Thymus (tissue), 11 donors: Measurements from ENCODE around the gene HOXA6. TPM values are rescaled to one million over a fixed set of nuclear protein-coding genes. Genes with fewer than 3 reads are reported as not detected.

Source experiments
- DNase-seq, 9 donors: peaks; one replicate each; pipeline ENCODE4 v3.0.0-alpha.2; 2013; ENCODE audit warnings: low spot score in 9 of 9, low read depth in 6 of 9, missing footprints in 1 of 9
- H3K27ac ChIP-seq, 2 donors: one replicate each; pipeline ENCODE4 v1.5.1; 2013; ENCODE audit warnings: control low read depth in 1 of 2, low read depth in 1 of 2, low read length in 1 of 2, mild to moderate bottlenecking in 1 of 2, moderate library complexity in 1 of 2
- H3K27me3 ChIP-seq, 2 donors: one replicate each; pipeline ENCODE4 v1.5.1; 2013; ENCODE audit warnings: low read length in 1 of 2; ENCODE audit not compliant: control insufficient read depth in 2 of 2, insufficient read depth in 1 of 2
- H3K36me3 ChIP-seq, 2 donors: one replicate each; pipeline ENCODE4 v1.5.1; 2013; ENCODE audit warnings: low read length in 1 of 2, mild to moderate bottlenecking in 1 of 2, moderate library complexity in 1 of 2; ENCODE audit not compliant: control insufficient read depth in 2 of 2, insufficient read depth in 2 of 2
- H3K4me1 ChIP-seq, 2 donors: one replicate each; pipeline ENCODE4 v1.5.1; 2013; ENCODE audit warnings: low read length in 2 of 2; ENCODE audit not compliant: control insufficient read depth in 2 of 2, insufficient read depth in 2 of 2
- H3K4me3 ChIP-seq, 2 donors: one replicate each; pipeline ENCODE4 v1.5.1; 2013; ENCODE audit warnings: low read length in 2 of 2, control low read depth in 1 of 2, mild to moderate bottlenecking in 1 of 2
- H3K9me3 ChIP-seq, 2 donors: one replicate each; pipeline ENCODE4 v1.5.1; 2013; ENCODE audit warnings: low read length in 1 of 2, mild to moderate bottlenecking in 1 of 2; ENCODE audit not compliant: control insufficient read depth in 2 of 2, insufficient read depth in 1 of 2
- WGBS: extraction: QIAGEN DNeasy Blood & Tissue Kit; methylation state at CpG from one replicate; pipeline ENCODE4 v1.1.7; 2013; 5-methylcytosine and 5-hydroxymethylcytosine counted together
- polyA plus RNA-seq: library from polyadenylated mRNA; stranded (reverse); fragments of 200-250 nt; gene quantifications from one replicate; pipeline ENCODE4 v1.2.3, GENCODE V29; 2013
- total RNA-seq: library from RNA; stranded (reverse); fragments of 120-200 nt; gene quantifications from one replicate; pipeline ENCODE4 v1.2.4, GENCODE V29; 2013
- donor health status: healthy.

The HOXA6 gene
- total and polyA plus RNA-seq, 2 donors = 0.09 to 0.33 TPM

DNA sequence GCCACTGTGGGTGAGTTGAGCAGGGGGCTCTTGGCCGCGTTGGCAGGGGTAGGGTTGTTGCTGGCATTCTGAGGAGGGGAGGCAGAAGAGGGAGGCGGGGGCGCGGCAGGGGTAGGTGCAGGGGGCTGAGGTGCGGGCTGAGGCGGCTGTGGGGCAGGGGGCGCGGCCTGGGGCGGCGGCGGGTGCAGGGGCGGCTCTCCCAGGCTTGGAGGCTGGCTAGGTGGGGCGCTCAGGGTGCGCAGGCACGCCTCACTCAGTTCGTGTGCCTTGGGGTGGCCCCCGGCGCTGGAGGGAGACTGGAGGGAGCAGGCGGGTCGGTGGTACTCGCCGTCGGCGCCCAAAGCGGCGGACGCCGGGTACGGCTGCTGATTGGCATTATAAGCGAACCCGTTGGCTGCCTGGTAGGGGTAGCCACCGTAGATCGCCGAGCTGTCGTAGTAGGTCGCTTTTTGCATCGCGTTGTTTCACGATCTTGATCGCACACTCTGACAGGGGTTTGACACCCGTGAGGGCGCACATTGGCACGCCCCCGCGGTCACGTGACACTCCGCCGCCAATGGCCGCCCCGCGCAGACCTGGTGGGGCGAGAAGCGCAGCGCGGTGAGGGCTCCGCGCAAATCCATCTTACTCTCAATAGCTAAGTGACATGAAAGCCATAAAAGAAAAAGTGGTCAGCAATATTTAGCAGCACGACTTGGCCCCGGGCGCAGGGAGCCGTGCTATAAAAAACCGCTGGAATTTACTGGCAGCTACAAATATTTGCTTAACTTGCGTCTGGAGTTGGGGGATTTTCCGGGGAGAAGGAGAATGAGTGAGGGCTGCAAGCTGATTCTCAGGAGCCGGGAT lies 37.2 kb downstream of the HOXA6 start:
- 95% methylated on average over 66 of the region's 66 CpGs for WGBS
- H3K27me3 ChIP-seq = peaks cover 4 to 80% of the 10 kb centered on the region in 2 donors
- peaks cover 0 to 8% of the 10 kb centered on the region in 2 donors for H3K4me1 ChIP-seq
- H3K9me3 ChIP-seq = no peaks in the 10 kb centered on the region
- no peaks in the 10 kb centered on the region for H3K36me3 ChIP-seq
- no peak for DNase-seq
- peak overlapping the region; percentile 61 to 70 for H3K27ac ChIP-seq
- H3K4me3 ChIP-seq = no peak overlapping the region

DNA sequence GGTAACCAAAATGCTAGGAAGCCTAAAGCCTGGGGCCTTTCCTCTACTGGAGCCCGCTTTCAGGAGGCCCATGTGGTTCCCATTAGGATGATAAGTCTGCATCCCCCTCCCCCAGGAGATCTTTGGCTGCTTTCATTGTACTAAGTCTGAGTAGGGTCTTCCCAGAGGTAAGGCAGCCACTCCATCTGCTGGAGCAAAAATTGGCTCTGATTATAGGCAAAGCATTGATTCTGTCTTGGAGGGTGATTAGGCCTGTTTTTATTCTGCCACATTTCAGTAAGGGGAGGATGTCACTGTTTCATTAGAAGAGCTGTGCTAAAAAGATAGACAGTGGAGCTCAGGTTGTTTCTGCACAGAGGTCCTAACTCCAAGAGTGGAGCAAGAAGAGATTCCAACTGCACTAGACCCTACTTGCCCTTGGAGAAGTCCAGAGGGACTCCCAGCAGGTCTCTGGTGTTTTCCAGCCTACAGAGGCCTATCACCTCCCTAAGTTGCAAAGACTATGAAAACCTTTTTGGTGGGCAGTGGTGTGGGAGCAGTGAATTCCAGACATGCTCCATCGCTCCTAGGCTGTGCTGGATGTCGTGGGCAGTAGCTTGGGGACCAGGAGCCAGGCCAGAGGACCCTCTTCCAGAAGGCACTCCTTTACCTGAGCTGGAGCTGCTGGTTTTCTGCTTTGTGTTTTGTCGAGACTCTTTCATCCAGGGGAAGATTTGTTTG lies 37.9 kb downstream of the HOXA6 start:
- Histone ChIP-seq H3K27ac (peak overlapping the region in 1 of 2 donors; percentile 69), H3K9me3 (no peaks in the 10 kb centered on the region), H3K27me3 (peaks cover 12 to 80% of the 10 kb centered on the region in 2 donors), H3K36me3 (no peaks in the 10 kb centered on the region), H3K4me3 (no peak overlapping the region), H3K4me1 (peaks cover 0 to 8% of the 10 kb centered on the region in 2 donors)
- no peak for DNase-seq
- WGBS = 94% methylated on average over 4 of the region's 4 CpGs

DNA sequence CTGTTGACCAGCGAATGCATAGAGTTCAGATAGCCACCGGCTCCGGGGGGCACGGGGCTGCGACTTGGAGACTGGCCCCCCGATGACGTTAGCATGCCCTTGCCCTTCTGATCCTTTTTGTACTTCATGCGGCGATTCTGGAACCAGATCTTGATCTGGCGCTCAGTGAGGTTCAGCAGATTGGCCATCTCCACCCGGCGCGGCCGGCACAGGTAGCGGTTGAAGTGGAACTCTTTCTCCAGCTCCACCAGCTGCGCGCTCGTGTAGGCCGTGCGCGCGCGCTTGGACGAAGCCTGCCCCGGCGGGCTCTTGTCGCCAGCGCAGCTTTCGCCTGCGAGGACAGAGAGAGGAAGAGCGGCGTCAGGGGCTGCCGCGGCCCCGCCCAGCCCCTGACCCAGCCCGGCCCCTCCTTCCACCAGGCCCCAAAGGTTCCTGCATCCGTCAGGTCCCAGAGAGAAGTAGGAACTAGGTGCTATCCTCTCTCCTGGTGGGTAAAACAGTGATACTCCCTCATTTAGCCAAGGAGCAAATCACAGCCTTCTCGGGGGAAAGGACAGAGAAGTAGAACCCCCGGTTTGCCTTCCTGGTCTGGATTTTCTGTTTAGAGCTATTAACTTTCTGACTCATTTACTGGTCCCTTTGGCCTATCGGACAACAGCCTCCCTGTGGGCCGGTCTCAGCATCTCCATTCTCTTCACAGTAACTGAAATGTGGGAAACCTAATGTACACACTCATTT lies 39.0 kb downstream of the HOXA6 start:
- 94% methylated on average over 41 of the region's 41 CpGs for WGBS
- H3K4me1 ChIP-seq = peaks cover 0 to 5% of the 10 kb centered on the region in 2 donors
- peaks cover 18 to 83% of the 10 kb centered on the region in 2 donors for H3K27me3 ChIP-seq
- DNase-seq = no peak
- peak overlapping the region; percentile 69 to 86 for H3K27ac ChIP-seq
- H3K4me3 ChIP-seq = no peak overlapping the region
- no peaks in the 10 kb centered on the region for H3K36me3 ChIP-seq
- H3K9me3 ChIP-seq = peaks cover 0 to 2% of the 10 kb centered on the region in 2 donors

GRCh38 chr7:27107391-27108381 lies 39.9 kb downstream of the HOXA6 start:
- peaks cover 22 to 83% of the 10 kb centered on the region in 2 donors for H3K27me3 ChIP-seq
- peak overlapping the region; percentile 69 to 86 for H3K27ac ChIP-seq
- H3K4me3 ChIP-seq = no peak overlapping the region
- H3K4me1 ChIP-seq = peaks cover 0 to 5% of the 10 kb centered on the region in 2 donors
- H3K36me3 ChIP-seq = no peaks in the 10 kb centered on the region
- WGBS = 91% methylated on average over 47 of the region's 47 CpGs
- peaks cover 0 to 4% of the 10 kb centered on the region in 2 donors for H3K9me3 ChIP-seq
- DNase-seq = no peak

- 90% methylated on average over 14 of the region's 14 CpGs for WGBS
- no peak for DNase-seq
- H3K27ac ChIP-seq = peak overlapping the region; percentile 52 to 78
- no peak overlapping the region for H3K4me3 ChIP-seq
- peaks cover 0 to 4% of the 10 kb centered on the region in 2 donors for H3K9me3 ChIP-seq
- peaks cover 0 to 5% of the 10 kb centered on the region in 2 donors for H3K4me1 ChIP-seq
- H3K36me3 ChIP-seq = no peaks in the 10 kb centered on the region
- peaks cover 27 to 85% of the 10 kb centered on the region in 2 donors for H3K27me3 ChIP-seq
These were observed 40.7 kb downstream of the HOXA6 start for GRCh38 chr7:27106901-27107240.

DNA sequence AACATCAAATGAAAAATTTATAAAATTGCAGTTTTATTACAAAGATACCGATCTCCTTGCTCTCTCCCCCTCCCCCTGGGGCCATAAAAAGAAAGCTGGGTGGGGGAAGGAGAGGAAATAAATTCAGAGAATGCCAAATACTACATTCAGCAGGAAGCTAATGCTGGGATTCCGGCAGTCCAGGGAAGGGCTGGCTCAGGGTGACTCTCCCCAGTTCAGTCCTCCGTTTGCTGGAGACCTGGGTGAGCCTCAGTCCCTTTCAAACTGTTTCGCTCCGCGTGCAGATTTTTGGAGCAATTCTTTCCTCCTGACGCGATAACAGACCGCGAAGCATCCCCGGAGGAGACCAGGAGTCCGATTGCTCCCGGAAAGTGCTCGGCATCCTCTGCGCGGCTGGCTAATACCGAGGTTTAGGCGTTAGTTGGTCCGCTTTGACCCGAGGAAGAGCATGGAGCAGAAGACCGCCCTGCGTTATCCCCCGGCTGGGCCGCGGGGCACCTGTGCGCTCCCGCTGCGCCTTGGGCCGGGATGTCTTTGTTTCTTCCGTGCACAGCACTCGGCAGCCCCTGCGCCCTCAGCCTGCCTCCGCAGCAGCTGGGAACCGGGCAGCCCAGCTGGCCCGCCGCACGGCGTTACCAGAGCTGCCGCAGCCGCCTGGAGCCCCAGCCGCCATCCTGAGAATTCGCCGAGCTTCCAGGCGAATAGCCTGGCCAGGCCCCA lies 41.2 kb downstream of the HOXA6 start:
- Histone ChIP-seq H3K36me3 (no peaks in the 10 kb centered on the region), H3K4me3 (no peak overlapping the region), H3K27ac (peak overlapping the region; percentile 52 to 78), H3K9me3 (peaks cover 0 to 4% of the 10 kb centered on the region in 2 donors), H3K4me1 (peaks cover 0 to 5% of the 10 kb centered on the region in 2 donors), H3K27me3 (peaks cover 32 to 86% of the 10 kb centered on the region in 2 donors)
- DNase-seq = no peak
- whole genome bisulfite sequencing = 92% methylated on average over 44 of the region's 44 CpGs

GRCh38 chr7:27105301-27106031 lies 42.1 kb downstream of the HOXA6 start:
- peaks cover 0 to 4% of the 10 kb centered on the region in 2 donors for H3K9me3 ChIP-seq
- DNase-seq = no peak
- peak overlapping the region in 1 of 2 donors; percentile 52 for H3K27ac ChIP-seq
- no peak overlapping the region for H3K4me3 ChIP-seq
- peaks cover 0 to 5% of the 10 kb centered on the region in 2 donors for H3K4me1 ChIP-seq
- 90% methylated on average over 13 of the region's 13 CpGs for WGBS
- H3K27me3 ChIP-seq = peaks cover 41 to 87% of the 10 kb centered on the region in 2 donors
- H3K36me3 ChIP-seq = peaks cover 0 to 2% of the 10 kb centered on the region in 2 donors
